ENCODE measurements around the gene ZSCAN10.

The ZSCAN10 gene

GRCh38 chr16:3046641-3047386, 52.3 kb downstream of the ZSCAN10 start:
- DNase-seq (ENCODE audit: low spot score) = no peak

DNA sequence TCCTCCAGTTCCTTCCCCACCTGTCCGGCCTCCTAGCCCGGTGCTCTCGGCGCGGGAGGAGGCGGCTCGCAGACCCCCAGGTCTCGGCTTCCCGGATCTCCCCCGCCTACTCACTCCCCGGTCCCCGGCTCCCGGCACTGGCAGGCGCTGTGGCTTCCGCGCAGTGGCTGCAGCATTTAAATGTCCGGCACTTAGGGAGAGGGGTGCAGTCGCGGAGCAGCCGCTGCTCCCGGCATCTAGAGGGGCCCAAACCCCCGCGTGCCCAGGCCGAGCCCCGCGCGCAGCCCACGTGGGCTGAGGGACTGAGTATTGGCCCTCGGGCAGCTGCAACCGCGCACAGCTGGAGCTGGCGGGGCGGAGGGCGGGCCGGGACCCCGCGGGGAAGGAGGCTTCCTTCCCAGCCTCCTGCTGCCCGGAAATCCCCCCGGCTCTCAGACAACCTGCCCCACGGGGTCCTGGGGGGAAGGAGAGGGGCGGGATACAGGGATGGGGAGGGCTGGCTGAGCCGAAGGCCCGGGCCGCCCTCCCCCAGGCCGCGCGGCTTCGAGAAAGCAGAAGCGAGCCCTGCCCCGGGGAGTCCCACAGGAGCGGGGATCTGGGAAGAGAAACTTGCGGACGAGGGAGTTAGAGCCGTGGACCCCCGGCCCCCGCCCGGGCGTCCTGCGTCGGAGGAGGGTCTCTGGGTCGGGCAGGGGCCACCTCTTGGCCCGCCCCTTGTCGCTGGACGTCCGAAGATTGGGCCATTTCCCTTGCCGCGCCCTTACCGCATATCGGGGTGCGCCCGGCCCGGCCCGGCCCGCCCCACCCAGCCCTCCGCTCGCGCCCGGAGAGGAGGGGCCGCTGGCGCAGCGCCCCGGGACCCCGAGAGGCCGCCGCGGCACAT, 53.1 kb downstream of the ZSCAN10 start, which contains the start of gene MMP25:
Gene MMP25 (plus strand): TSS at position 804 of the 883 bp plus-strand sequence. CDS start 357 bp downstream, outside the sequence.
- DNase-seq (ENCODE audit: low spot score) = no peak

GRCh38 chr16:3044708-3045107, 54.4 kb downstream of the ZSCAN10 start:
- DNase-seq (ENCODE audit: low spot score) = no peak

- DNase-seq (ENCODE audit: low spot score) = no peak
These were observed 56.7 kb downstream of the ZSCAN10 start for GRCh38 chr16:3042376-3042775.

GRCh38 chr16:3038896-3039295, 60.2 kb downstream of the ZSCAN10 start:
- DNase-seq (ENCODE audit: low spot score) = no peak

Measured in Ammon's horn (tissue), 1 donor.